Measurements from ENCODE around the gene NAV2.

The NAV2 gene

GRCh38 chr11:19683862-19684491, 28.7 kb upstream of the NAV2 start:
- Histone ChIP-seq H3K27me3 (replicated peaks; ENCODE audit: insufficient read depth, low read length) (no peaks in the 10 kb centered on the region), H3K4me2 (ENCODE audit: low read depth, low read length) (no peak overlapping the region), H3K9me3 (replicated peaks; ENCODE audit: insufficient read depth, low read length) (no peaks in the 10 kb centered on the region), H3F3A (ENCODE audit: insufficient read depth, low read length) (no peaks in the 10 kb centered on the region; the same call in 1 of the 2 replicates), H2AFZ (ENCODE audit: low read length) (no peak overlapping the region), H3K9me2 (replicated peaks; ENCODE audit: insufficient read depth, low read length) (no peaks in the 10 kb centered on the region), H3K79me2 (ENCODE audit: low read length) (no peaks in the 10 kb centered on the region), H3K9ac (ENCODE audit: low read length) (no peak overlapping the region), H4K20me1 (ENCODE audit: insufficient read depth, low read length) (no peaks in the 10 kb centered on the region), H3K36me3 (replicated peaks; ENCODE audit: insufficient read depth, low read length) (no peaks in the 10 kb centered on the region), H3K4me1 (ENCODE audit: low read length) (peaks cover 10% of the 10 kb centered on the region), H3K27ac (ENCODE audit: low read length) (no peak overlapping the region), H3K4me3 (ENCODE audit: low read length) (no peak overlapping the region)
- TF ChIP-seq EZH2 (optimal IDR thresholded peaks at IDR 0.05; ENCODE audit: low read depth, low read length), result no peak
- no peak for TF ChIP-seq EZH2phosphoT487 (IDR thresholded peaks at IDR 0.05; ENCODE audit: low read length)
- no peak for TF ChIP-seq CTCF (IDR thresholded peaks at IDR 0.05; ENCODE audit: low read length)
- no peak for DNase-seq

- H3K9ac ChIP-seq (ENCODE audit: low read length), result no peak overlapping the region
- H3F3A ChIP-seq (ENCODE audit: insufficient read depth, low read length), result no peaks in the 10 kb centered on the region; the same call in 1 of the 2 replicates
- H3K27me3 ChIP-seq (replicated peaks; ENCODE audit: insufficient read depth, low read length), result no peaks in the 10 kb centered on the region
- TF ChIP-seq CTCF (IDR thresholded peaks at IDR 0.05; ENCODE audit: low read length) (no peak), EZH2 (optimal IDR thresholded peaks at IDR 0.05; ENCODE audit: low read depth, low read length) (no peak), EZH2phosphoT487 (IDR thresholded peaks at IDR 0.05; ENCODE audit: low read length) (no peak)
- DNase-seq, result no peak
- H3K9me2 ChIP-seq (replicated peaks; ENCODE audit: insufficient read depth, low read length), result no peaks in the 10 kb centered on the region
- H3K4me1 ChIP-seq (ENCODE audit: low read length), result peaks cover 10% of the 10 kb centered on the region
- no peaks in the 10 kb centered on the region for H3K79me2 ChIP-seq (ENCODE audit: low read length)
- no peaks in the 10 kb centered on the region for H3K9me3 ChIP-seq (replicated peaks; ENCODE audit: insufficient read depth, low read length)
- H4K20me1 ChIP-seq (ENCODE audit: insufficient read depth, low read length), result no peaks in the 10 kb centered on the region; the same call in 1 of the 2 replicates
- no peaks in the 10 kb centered on the region for H3K36me3 ChIP-seq (replicated peaks; ENCODE audit: insufficient read depth, low read length)
- no peak overlapping the region for H2AFZ ChIP-seq (ENCODE audit: low read length)
- H3K4me2 ChIP-seq (ENCODE audit: low read depth, low read length), result no peak overlapping the region
- H3K27ac ChIP-seq (ENCODE audit: low read length), result no peak overlapping the region
- no peak overlapping the region for H3K4me3 ChIP-seq (ENCODE audit: low read length)
Observed at GRCh38 chr11:19686234-19686633, 26.4 kb upstream of the NAV2 start.

GRCh38 chr11:19687392-19687791, 25.2 kb upstream of the NAV2 start:
- H3F3A ChIP-seq (ENCODE audit: insufficient read depth, low read length), result no peaks in the 10 kb centered on the region; the same call in 1 of the 2 replicates
- no peak overlapping the region for H3K4me3 ChIP-seq (ENCODE audit: low read length)
- no peak overlapping the region for H3K27ac ChIP-seq (ENCODE audit: low read length)
- no peak for DNase-seq
- no peak overlapping the region for H3K9ac ChIP-seq (ENCODE audit: low read length)
- no peaks in the 10 kb centered on the region for H3K9me2 ChIP-seq (replicated peaks; ENCODE audit: insufficient read depth, low read length)
- peaks cover 10% of the 10 kb centered on the region for H3K4me1 ChIP-seq (ENCODE audit: low read length)
- H3K79me2 ChIP-seq (ENCODE audit: low read length), result no peaks in the 10 kb centered on the region
- no peak overlapping the region for H3K4me2 ChIP-seq (ENCODE audit: low read depth, low read length)
- no peaks in the 10 kb centered on the region for H3K9me3 ChIP-seq (replicated peaks; ENCODE audit: insufficient read depth, low read length)
- no peaks in the 10 kb centered on the region for H3K36me3 ChIP-seq (replicated peaks; ENCODE audit: insufficient read depth, low read length)
- no peak for TF ChIP-seq CTCF (IDR thresholded peaks at IDR 0.05; ENCODE audit: low read length)
- no peak for TF ChIP-seq EZH2 (optimal IDR thresholded peaks at IDR 0.05; ENCODE audit: low read depth, low read length)
- no peak for TF ChIP-seq EZH2phosphoT487 (IDR thresholded peaks at IDR 0.05; ENCODE audit: low read length)
- H2AFZ ChIP-seq (ENCODE audit: low read length), result no peak overlapping the region
- H4K20me1 ChIP-seq (ENCODE audit: insufficient read depth, low read length), result no peaks in the 10 kb centered on the region; the same call in 1 of the 2 replicates
- H3K27me3 ChIP-seq (replicated peaks; ENCODE audit: insufficient read depth, low read length), result no peaks in the 10 kb centered on the region
